GM04504 (cell line): ENCODE measurements around the gene ZBTB24.

ENCODE experiments used
- DNase-seq: peaks from one replicate; pipeline ENCODE4 v3.0.0-alpha.2; 2012; ENCODE audit warnings: low read depth

ZBTB24 gene

GRCh38 chr6:109451376-109451775, 31.6 kb downstream of the ZBTB24 start:
- DNase-seq, result no peak

- DNase-seq, result no peak
Measured at GRCh38 chr6:109450801-109451200, 32.2 kb downstream of the ZBTB24 start.

- no peak for DNase-seq
Measured at GRCh38 chr6:109449795-109450673, 33.0 kb downstream of the ZBTB24 start.

- DNase-seq, result no peak
Measured at GRCh38 chr6:109449064-109449794, 33.8 kb downstream of the ZBTB24 start.

DNA sequence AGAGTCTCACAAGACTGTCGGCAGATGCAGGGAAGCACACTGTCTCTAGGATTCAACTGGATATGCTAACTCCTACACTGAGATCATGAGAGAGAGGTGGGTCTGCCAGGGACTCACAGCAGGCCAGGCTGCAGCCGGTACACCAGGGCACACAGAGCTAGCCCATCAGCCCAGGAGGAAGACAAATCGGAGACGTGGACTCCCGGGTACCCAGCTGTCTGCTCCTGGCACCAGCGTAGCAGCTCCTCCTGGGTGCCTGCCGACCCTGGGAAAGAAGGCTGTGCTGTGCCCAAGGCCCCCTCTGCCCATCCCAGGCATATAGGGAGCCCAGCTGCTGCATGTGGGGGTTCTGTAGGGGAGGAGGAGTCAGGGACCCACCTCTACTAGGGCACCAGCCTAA, 34.4 kb downstream of the ZBTB24 start:
- no peak for DNase-seq

DNA sequence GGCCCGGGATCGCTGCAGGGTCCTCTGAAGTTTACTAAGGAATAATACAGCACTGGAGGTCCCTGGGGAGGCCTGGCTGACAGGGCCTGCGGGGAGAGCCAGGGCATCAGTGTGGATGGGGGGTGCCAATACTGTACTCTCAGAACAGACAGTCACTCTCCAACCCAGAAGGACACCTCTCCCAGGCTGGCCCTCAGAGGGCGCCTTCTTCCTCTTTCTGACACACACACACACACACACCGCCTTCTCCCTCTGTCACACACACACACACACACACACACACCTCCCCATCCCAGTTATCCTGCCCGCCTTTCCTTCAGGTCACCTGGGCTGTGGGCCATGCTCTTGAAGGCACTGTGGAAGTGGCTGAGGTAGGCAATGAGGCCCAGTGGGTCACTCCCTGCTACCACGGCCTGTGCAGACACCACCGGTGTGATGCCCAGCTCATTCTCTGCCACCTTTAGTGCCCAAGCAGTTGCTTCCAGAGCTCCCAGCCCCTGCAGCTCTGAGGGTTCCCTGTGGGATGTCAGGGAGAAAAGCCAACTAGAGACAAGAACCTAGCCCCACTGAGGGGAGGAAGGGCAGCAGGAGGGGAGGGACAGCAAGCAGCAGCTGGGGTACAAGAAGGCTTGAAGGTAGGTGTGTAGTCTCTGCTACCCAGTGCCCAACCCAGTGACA, 35.0 kb downstream of the ZBTB24 start:
- DNase-seq, result no peak

- DNase-seq, result no peak
Measured at GRCh38 chr6:109447087-109447486, 35.9 kb downstream of the ZBTB24 start.

- DNase-seq, result no peak
Measured at GRCh38 chr6:109446541-109446940, 36.5 kb downstream of the ZBTB24 start.

GRCh38 chr6:109446072-109446471, 36.9 kb downstream of the ZBTB24 start:
- no peak for DNase-seq

- DNase-seq, result no peak
Measured at GRCh38 chr6:109445382-109445781, 37.6 kb downstream of the ZBTB24 start.

DNA sequence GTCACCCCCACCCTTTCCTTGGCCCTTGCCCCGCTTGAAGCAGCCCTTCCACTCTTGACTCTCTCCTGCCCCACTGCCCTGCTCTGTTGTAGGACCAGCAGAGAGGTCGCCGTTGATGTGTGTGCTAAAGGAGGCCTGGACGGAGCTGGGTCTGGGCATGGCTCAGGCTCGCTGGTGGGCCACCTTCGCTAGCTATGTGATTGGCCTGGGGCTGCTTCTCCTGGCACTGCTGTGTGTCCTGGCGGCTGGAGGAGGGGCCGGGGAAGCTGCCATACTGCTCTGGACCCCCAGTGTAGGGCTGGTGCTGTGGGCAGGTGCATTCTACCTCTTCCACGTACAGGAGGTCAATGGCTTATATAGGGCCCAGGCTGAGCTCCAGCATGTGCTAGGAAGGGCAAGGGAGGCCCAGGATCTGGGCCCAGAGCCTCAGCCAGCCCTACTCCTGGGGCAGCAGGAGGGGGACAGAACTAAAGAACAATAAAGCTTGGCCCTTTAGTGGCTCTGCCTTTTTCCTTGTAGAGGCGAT, 39.5 kb downstream of the ZBTB24 start:
- DNase-seq, result no peak

GRCh38 chr6:109442393-109442924, 40.6 kb downstream of the ZBTB24 start:
- no peak for DNase-seq

GRCh38 chr6:109441069-109441816, 41.8 kb downstream of the ZBTB24 start:
- no peak for DNase-seq

- peak; percentile 83 for DNase-seq
Measured at GRCh38 chr6:109440331-109441068, 42.5 kb downstream of the ZBTB24 start, which contains the start of the genes PPIL6 and SMPD2. Gene PPIL6, minus strand, starts transcription at chr6:109440628. Its CDS starts 38 bp downstream, at chr6:109440590. Gene SMPD2, plus strand, starts transcription at chr6:109440724. Its CDS starts 398 bp downstream, at chr6:109441122.

- DNase-seq, result no peak
Measured at GRCh38 chr6:109436041-109436440, 47.0 kb downstream of the ZBTB24 start.

DNA sequence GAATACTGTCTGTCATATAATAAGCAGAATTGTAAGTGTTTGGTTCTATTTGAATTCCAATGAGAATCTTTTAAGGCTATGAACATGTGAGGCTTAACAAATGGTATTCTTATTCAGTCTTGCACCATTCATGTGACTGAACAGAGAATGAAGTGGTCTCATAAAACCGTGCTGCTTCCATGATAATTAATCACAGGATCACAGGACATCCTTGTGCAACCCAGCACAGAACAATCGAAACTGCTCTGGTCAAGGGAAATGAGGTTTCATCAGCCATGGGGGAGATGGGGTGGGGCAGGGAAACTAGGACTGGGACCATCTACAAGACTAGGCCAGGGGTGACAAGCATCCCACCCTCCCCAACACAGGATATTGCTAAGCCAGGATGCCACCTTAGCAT, 48.6 kb downstream of the ZBTB24 start:
- DNase-seq, result no peak

- no peak for DNase-seq
Measured at GRCh38 chr6:109429496-109429895, 53.5 kb downstream of the ZBTB24 start.

DNA sequence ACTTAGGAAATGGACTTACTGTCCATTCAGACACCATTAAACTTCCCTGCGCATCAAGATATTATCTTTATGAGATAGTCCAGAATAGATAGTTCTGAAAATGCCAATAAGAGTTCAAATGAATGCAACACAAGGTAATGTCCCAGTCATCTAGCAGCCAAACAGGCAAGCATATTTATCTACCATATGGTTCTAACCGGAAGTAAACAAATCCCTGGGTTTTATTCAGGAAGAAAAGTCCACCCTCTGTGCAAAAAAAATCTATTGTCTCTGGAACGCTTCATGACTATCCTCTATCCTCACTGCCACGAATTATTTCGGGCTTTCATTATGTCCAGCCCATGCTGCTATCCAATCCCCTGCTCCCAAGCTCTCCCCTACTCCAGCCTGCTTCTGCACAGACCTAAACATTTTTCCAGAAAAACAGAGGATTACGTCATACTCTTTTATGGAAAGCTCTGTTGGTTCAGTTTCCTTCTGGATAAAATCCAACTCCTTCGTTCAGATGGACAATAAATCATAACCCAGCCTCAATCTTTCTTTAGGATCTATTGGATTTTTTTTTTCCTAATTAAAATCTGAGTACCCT, 54.0 kb downstream of the ZBTB24 start:
- DNase-seq, result peak; percentile 42

DNA sequence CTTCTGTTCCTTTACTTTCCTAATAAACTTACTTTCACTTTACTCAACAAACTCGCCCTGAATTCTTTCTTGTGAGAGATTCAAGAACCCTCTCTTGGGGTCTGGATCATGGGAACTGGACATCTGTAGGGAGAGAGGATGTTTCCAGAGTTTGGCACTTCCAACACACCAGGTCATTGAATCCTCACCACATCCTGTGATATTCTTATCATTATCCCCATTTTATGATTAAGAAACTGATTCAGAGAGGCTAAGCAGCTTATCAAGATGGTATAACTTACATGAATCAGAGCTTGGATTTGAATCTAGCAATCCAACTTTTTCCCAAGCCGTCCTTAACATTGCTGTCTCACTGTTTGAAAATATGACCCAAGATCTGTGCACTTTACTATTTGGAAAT, 58.1 kb downstream of the ZBTB24 start:
- no peak for DNase-seq

DNA sequence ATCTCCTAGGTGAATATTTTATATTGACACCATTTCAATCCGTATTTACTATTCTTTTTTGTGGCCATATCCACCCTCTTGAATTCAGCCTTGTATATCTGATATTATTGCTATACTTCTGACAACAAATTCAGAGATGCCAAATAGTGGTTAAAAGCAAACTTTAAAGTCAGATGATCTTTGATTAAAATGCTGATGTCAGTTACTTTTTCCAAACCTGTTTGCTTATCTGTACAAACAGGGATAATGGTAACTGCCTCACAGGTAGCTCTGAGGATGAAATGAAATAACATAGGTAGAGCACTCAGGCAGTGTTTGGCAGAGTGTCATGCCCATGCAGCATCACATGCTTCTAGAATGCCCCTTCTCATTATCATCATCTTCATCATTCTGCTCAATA, 61.8 kb downstream of the ZBTB24 start:
- no peak for DNase-seq
